Right lobe of liver (tissue), 4 donors: ENCODE data around the gene HSD17B12.

Experiments
- CTCF ChIP-seq, 4 donors: fragments of 200-600 bp in 3 of 4; fragments of 450-650 bp in 1 of 4; IDR thresholded peaks; one replicate each; pipeline versions ENCODE4 v1.5.1 to v1.8.0; 2016 to 2022; ENCODE audit warnings: antibody characterized with exemption in 4 of 4, mild to moderate bottlenecking in 2 of 4
- POLR2A ChIP-seq: fragments of 450-650 bp; IDR thresholded peaks from one replicate; pipeline ENCODE4 v1.6.1; 2017; ENCODE audit warnings: antibody characterized with exemption, mild to moderate bottlenecking
- donor health status: DM: no; HTN: no; CAD: no.
- donor health status: DM: no; HTN: no; CAD: no.
- donor health status: DM: no; HTN: yes; CAD: no.

- no peak for TF ChIP-seq POLR2A
- no peak for TF ChIP-seq CTCF (IDR thresholded peaks at IDR 0.05)
Measured at GRCh38 chr11:43632181-43632580, 48.4 kb upstream of the HSD17B12 start.
